Activated B cell treated with CpG ODN at 0.5 μM for 24 hours (primary cell): ENCODE results near the gene ZNF446. TPM values are rescaled to one million over a fixed set of nuclear protein-coding genes. Genes with fewer than 3 reads are reported as not detected.

ENCODE experiments used
- ATAC-seq: fragments of 200-7000 bp; cut with Tn5 transposase; one replicate; pipeline ENCODE4 v1.10.0; 2021; ENCODE audit warnings: low read depth, mild to moderate bottlenecking, moderate library complexity
- CTCF ChIA-PET: fragments of 350-600 bp; sonication (Branson Sonifier 250); formaldehyde crosslinking; loops from one replicate; lab custom pipeline; 2021; ENCODE audit warnings: antibody characterized with exemption; lab: Charles Lee
- POLR2A ChIA-PET: fragments of 350-600 bp; sonication (Branson Sonifier 250); formaldehyde crosslinking; loops from one replicate; lab custom pipeline; 2021; ENCODE audit warnings: antibody characterized with exemption; lab: Charles Lee
- DNase-seq: peaks from one replicate; pipeline ENCODE4 v3.0.0; 2022
- H3K27ac Mint-ChIP-seq: one replicate; pipeline ENCODE4 v1.8.0; 2020; ENCODE audit warnings: mixed read lengths
- H3K27me3 Mint-ChIP-seq: one replicate; pipeline ENCODE4 v1.8.0; 2021; ENCODE audit warnings: mixed read lengths
- H3K36me3 Mint-ChIP-seq: one replicate; pipeline ENCODE4 v1.8.0; 2021; ENCODE audit warnings: low read depth, mixed read lengths
- H3K4me1 Mint-ChIP-seq: one replicate; pipeline ENCODE4 v1.8.0; 2021; ENCODE audit warnings: mixed read lengths
- H3K4me3 Mint-ChIP-seq: one replicate; pipeline ENCODE4 v1.8.0; 2020; ENCODE audit warnings: mild to moderate bottlenecking, mixed read lengths
- H3K9me3 Mint-ChIP-seq: one replicate; pipeline ENCODE4 v1.8.0; 2020; ENCODE audit warnings: mixed read lengths
- CTCF ChIP-seq: fragments of 200-600 bp; IDR thresholded peaks from one replicate; pipeline ENCODE4 v1.8.0; 2022; ENCODE audit warnings: antibody characterized with exemption, mild to moderate bottlenecking
- intact Hi-C: fragments of 100-400 bp; cut with micrococcal nuclease; formaldehyde crosslinking; loops from one replicate; pipeline ENCODE4 v1.15.1; 2024
- total RNA-seq: library from RNA; stranded (reverse); gene quantifications from 2 replicates; pipeline ENCODE4 v1.2.3, GENCODE V29; 2022

The ZNF446 gene
- total RNA-seq, 1 donor from 2014 or later, result 9.6 TPM

GRCh38 chr19:58451358-58452101, 24.6 kb upstream of the ZNF446 start, which contains the start of gene ZNF324B:
Gene ZNF324B, plus strand, starts transcription at chr19:58451622. Its CDS starts 2,080 bp downstream, at chr19:58453702.
- Mint-ChIP-seq H3K4me1 (peaks cover 16% of the 10 kb centered on the region), H3K27ac (peak within 1 kb of the TSS; percentile 79)
- peak; percentile 94 for DNase-seq

GRCh38 chr19:58453743-58454142, 22.4 kb upstream of the ZNF446 start:
- DNase-seq, result no peak
- CTCF ChIA-PET, result no interaction called here
- H3K9me3 Mint-ChIP-seq, result no peaks in the 10 kb centered on the region
- H3K4me1 Mint-ChIP-seq, result peaks cover 16% of the 10 kb centered on the region
- intact Hi-C loops, result no loop called here
- peaks cover 33% of the 10 kb centered on the region for H3K36me3 Mint-ChIP-seq
- no peak overlapping the region for H3K4me3 Mint-ChIP-seq
- ATAC-seq, result no peak
- POLR2A ChIA-PET, result interaction anchor here (0.6 to 1.0 kb wide), 3 partner anchors 11 to 66 kb away, joined by 3 to 4 read pairs (median 3); partner anchors contain the start of genes ZBTB45 and ZNF132
- TF ChIP-seq CTCF, result no peak
- H3K27ac Mint-ChIP-seq, result no peak overlapping the region
- H3K27me3 Mint-ChIP-seq, result peaks cover 3% of the 10 kb centered on the region

More at GRCh38 chr19:58451358-58452101, 24.6 kb upstream of the ZNF446 start, which contains the start of gene ZNF324B:
- peaks cover 3% of the 10 kb centered on the region for H3K9me3 Mint-ChIP-seq
- POLR2A ChIA-PET, result interaction anchor here (0.6 to 1.6 kb wide), 18 partner anchors 11 to 173 kb away, joined by 3 to 13 read pairs (median 4); partner anchors contain the start of genes CHMP2A, ERVK3-1, TRIM28 and ZBTB45
- H3K4me3 Mint-ChIP-seq, result peak within 1 kb of the TSS; percentile 86
- H3K36me3 Mint-ChIP-seq, result peaks cover 23% of the 10 kb centered on the region
- CTCF ChIA-PET, result no interaction called here
- ATAC-seq, result peak; percentile 98
- TF ChIP-seq CTCF, result no peak
- peaks cover 15% of the 10 kb centered on the region for H3K27me3 Mint-ChIP-seq
- intact Hi-C loops, result loop anchor here (1.0 to 2.0 kb wide), 6 partner anchors 11 to 71 kb away; partner anchors contain the start of genes ZNF132, ZNF446, ZNF584 and ZNF837

- H3K27me3 Mint-ChIP-seq, result no peaks in the 10 kb centered on the region
- CTCF ChIA-PET, result no interaction called here
- POLR2A ChIA-PET, result interaction anchor here (1.0 kb wide), 1 partner anchor 8 kb away, joined by 3 read pairs; no protein-coding TSS in a partner anchor
- intact Hi-C loops, result no loop called here
- H3K9me3 Mint-ChIP-seq, result no peaks in the 10 kb centered on the region
- TF ChIP-seq CTCF, result no peak
- ATAC-seq (no peak), DNase-seq (no peak)
- H3K27ac Mint-ChIP-seq, result no peak overlapping the region
- H3K36me3 Mint-ChIP-seq, result peaks cover 33% of the 10 kb centered on the region
- peaks cover 16% of the 10 kb centered on the region for H3K4me1 Mint-ChIP-seq
- H3K4me3 Mint-ChIP-seq, result no peak overlapping the region
These were observed 20.8 kb upstream of the ZNF446 start for GRCh38 chr19:58455306-58455705.

GRCh38 chr19:58456111-58456510, 20.0 kb upstream of the ZNF446 start:
- no peak for ATAC-seq
- DNase-seq, result no peak
- peaks cover 33% of the 10 kb centered on the region for H3K36me3 Mint-ChIP-seq
- ChIA-PET CTCF (no interaction called here), POLR2A (no interaction called here)
- TF ChIP-seq CTCF, result no peak
- H3K4me3 Mint-ChIP-seq, result no peak overlapping the region
- H3K27ac Mint-ChIP-seq, result no peak overlapping the region
- no peaks in the 10 kb centered on the region for H3K9me3 Mint-ChIP-seq
- peaks cover 10% of the 10 kb centered on the region for H3K4me1 Mint-ChIP-seq
- intact Hi-C loops, result no loop called here
- H3K27me3 Mint-ChIP-seq, result no peaks in the 10 kb centered on the region

- Mint-ChIP-seq H3K27ac (no peak overlapping the region), H3K4me3 (no peak overlapping the region), H3K36me3 (peaks cover 18% of the 10 kb centered on the region), H3K27me3 (no peaks in the 10 kb centered on the region), H3K9me3 (no peaks in the 10 kb centered on the region), H3K4me1 (peaks cover 2% of the 10 kb centered on the region)
- ATAC-seq (no peak), DNase-seq (no peak)
- POLR2A ChIA-PET, result no interaction called here
- intact Hi-C loops, result no loop called here
- CTCF ChIA-PET, result no interaction called here
- no peak for TF ChIP-seq CTCF
These were observed 16.1 kb upstream of the ZNF446 start for GRCh38 chr19:58460039-58460438.
